HCT116 (cell line): ENCODE results near the gene OR10P1. TPM values are rescaled to one million over a fixed set of nuclear protein-coding genes. Genes with fewer than 3 reads are reported as not detected.

Source experiments
- ATAC-seq: fragments of 200-7000 bp; cut with Tn5 transposase; 2 replicates; pipeline ENCODE4 v1.9.1; 2020; ENCODE audit warnings: mild to moderate bottlenecking, moderate library complexity
- BruUV-seq: library from RNA; stranded (reverse); fragments of 400-500 nt; replicated peaks from 2 replicates; lab custom pipeline; 2021; lab: Mats Ljungman, UMichigan
- CTCF ChIA-PET: fragments of 300-600 bp; sonication (Branson Sonifier 250); formaldehyde crosslinking; loops from one replicate; lab custom pipeline; 2021; ENCODE audit warnings: antibody characterized with exemption; lab: Charles Lee
- POLR2A ChIA-PET: fragments of 300-600, 350-600 bp; sonication (Branson Sonifier 250); formaldehyde crosslinking; loops from one replicate; lab custom pipeline; 2021; ENCODE audit warnings: antibody characterized with exemption; lab: Charles Lee
- RAD21 ChIA-PET, 2 experiments: fragments of 300-600 bp; sonication (Branson Sonifier 250); formaldehyde crosslinking; loops; one replicate each; lab custom pipeline; 2023; ENCODE audit warnings: low total read pairs in 2 of 2; ENCODE audit not compliant: uncharacterized antibody in 2 of 2, unreplicated experiment in 2 of 2, low non-redundant PET in 1 of 2; lab: Charles Lee
- DNase-seq: peaks from one replicate; pipeline ENCODE4 v3.0.0-alpha.2; 2010; ENCODE audit warnings: low read depth, low spot score
- H2AFZ ChIP-seq: fragments of 200-600 bp; shearing (Covaris generic), sonication (generic); 2 replicates; pipeline ENCODE4 v1.6.1; 2017; ENCODE audit warnings: low read depth, mixed run types, mixed read lengths, antibody characterized with exemption, low read length; ENCODE audit not compliant: poor library complexity, severe bottlenecking
- H3K27ac ChIP-seq: 2 replicates; pipeline ENCODE4 v1.5.1; 2012; ENCODE audit warnings: low read depth, low read length
- H3K27me3 ChIP-seq: fragments of 200-600 bp; sonication (generic); 2 replicates; pipeline ENCODE4 v1.6.1; 2016; ENCODE audit warnings: mixed run types, low read length, mixed read lengths; ENCODE audit not compliant: insufficient read depth
- H3K36me3 ChIP-seq, 2 experiments: fragments of 200-500 bp in 1 of 2; fragments of 200-600 bp in 1 of 2; sonication (Bioruptor generic) in 1 of 2; sonication (generic) in 1 of 2; 2 replicates each; pipeline versions ENCODE4 v1.5.1 to v1.6.1; 2014 to 2016; ENCODE audit warnings: low read length in 2 of 2, inconsistent platforms in 1 of 2, mixed read lengths in 1 of 2, mixed run types in 1 of 2; ENCODE audit not compliant: insufficient read depth in 2 of 2, control insufficient read depth in 1 of 2
- H3K4me1 ChIP-seq, 2 experiments: fragments of 200-600 bp in 1 of 2; sonication (generic) in 1 of 2; 2 replicates each; pipeline versions ENCODE4 v1.5.1 to v1.6.1; 2012 to 2017; ENCODE audit warnings: low read length in 2 of 2, inconsistent platforms in 1 of 2, mild to moderate bottlenecking in 1 of 2, mixed read lengths in 1 of 2, mixed run types in 1 of 2, moderate library complexity in 1 of 2; ENCODE audit not compliant: insufficient read depth in 2 of 2, control insufficient read depth in 1 of 2
- H3K4me2 ChIP-seq: fragments of 200-600 bp; sonication (generic); 2 replicates; pipeline ENCODE4 v1.6.1; 2017; ENCODE audit warnings: mixed run types, low read length, mixed read lengths
- H3K4me3 ChIP-seq, 2 experiments: fragments of 200-600 bp in 1 of 2; sonication (generic) in 1 of 2; replicated peaks in 1 of 2; 2 replicates each; pipeline ENCODE4 v1.5.1; 2011 to 2016; ENCODE audit warnings: low read length in 2 of 2, control low read depth in 1 of 2, low read depth in 1 of 2, mild to moderate bottlenecking in 1 of 2, mixed read lengths in 1 of 2, mixed run types in 1 of 2
- H3K79me2 ChIP-seq: fragments of 200-600 bp; sonication (generic); 2 replicates; pipeline ENCODE4 v1.6.1; 2017; ENCODE audit warnings: mild to moderate bottlenecking, mixed run types, low read length, moderate library complexity, mixed read lengths; ENCODE audit not compliant: insufficient read depth
- H3K9ac ChIP-seq: fragments of 200-600 bp; sonication (generic); 2 replicates; pipeline ENCODE4 v1.6.1; 2016; ENCODE audit warnings: low read length, mixed read lengths
- H3K9me2 ChIP-seq: fragments of 200-600 bp; sonication (generic), shearing (Covaris generic); 2 replicates; pipeline ENCODE4 v1.6.1; 2017; ENCODE audit warnings: mixed run types, mild to moderate bottlenecking, moderate library complexity; ENCODE audit not compliant: insufficient read depth
- H3K9me3 ChIP-seq, 2 experiments: fragments of 200-500 bp in 1 of 2; fragments of 200-600 bp in 1 of 2; sonication (Bioruptor generic) in 1 of 2; sonication (generic) in 1 of 2; 2 replicates each; pipeline ENCODE4 v1.6.1; 2014 to 2017; ENCODE audit warnings: low read length in 2 of 2, mixed read lengths in 2 of 2, inconsistent platforms in 1 of 2, low read depth in 1 of 2, mild to moderate bottlenecking in 1 of 2, mixed run types in 1 of 2, moderate library complexity in 1 of 2; ENCODE audit not compliant: control insufficient read depth in 1 of 2, insufficient read depth in 1 of 2
- H4K20me1 ChIP-seq: fragments of 200-600 bp; sonication (generic), shearing (Covaris generic); 2 replicates; pipeline ENCODE4 v1.6.1; 2017; ENCODE audit warnings: mixed run types, mild to moderate bottlenecking, moderate library complexity; ENCODE audit not compliant: insufficient read depth
- CBX3 ChIP-seq: IDR thresholded peaks from 2 replicates; pipeline ENCODE4 v1.6.1; 2012; ENCODE audit warnings: low read depth
- CTCF ChIP-seq, 3 experiments: fragments of 200-600 bp in 1 of 3; sonication (generic) in 1 of 3; IDR thresholded peaks in 2 of 3; conservative IDR thresholded peaks in 1 of 3; 2 replicates each; pipeline ENCODE4 v1.5.1; 2012 to 2017; ENCODE audit warnings: low read depth in 2 of 3, low read length in 2 of 3, antibody characterized with exemption in 1 of 3, borderline replicate concordance in 1 of 3, control low read depth in 1 of 3, mild to moderate bottlenecking in 1 of 3, mixed read lengths in 1 of 3, mixed run types in 1 of 3, moderate library complexity in 1 of 3; ENCODE audit not compliant: insufficient read depth in 1 of 3
- EGR1 ChIP-seq: IDR thresholded peaks from 2 replicates; pipeline ENCODE4 v1.6.1; 2012; ENCODE audit warnings: low read depth
- EZH2phosphoT487 ChIP-seq: fragments of 200-600 bp; IDR thresholded peaks from 2 replicates; pipeline ENCODE4 v1.6.1; 2018; ENCODE audit warnings: antibody characterized with exemption, borderline replicate concordance
- FOSL1 ChIP-seq: IDR thresholded peaks from 2 replicates; pipeline ENCODE4 v1.6.1; 2012; ENCODE audit warnings: low read depth
- MAX ChIP-seq: IDR thresholded peaks from 2 replicates; pipeline ENCODE4 v1.6.1; 2012
- POLR2A ChIP-seq: IDR thresholded peaks from 2 replicates; pipeline ENCODE4 v1.7.0; 2011; ENCODE audit warnings: borderline replicate concordance; ENCODE audit not compliant: insufficient read depth, insufficient read length; ENCODE audit errors: extremely low read depth
- RAD21 ChIP-seq: IDR thresholded peaks from 2 replicates; pipeline ENCODE4 v1.6.1; 2012; ENCODE audit warnings: low read depth, mild to moderate bottlenecking
- REST ChIP-seq: IDR thresholded peaks from 2 replicates; pipeline ENCODE4 v1.6.1; 2012; ENCODE audit warnings: low read depth
- SP1 ChIP-seq: IDR thresholded peaks from 2 replicates; pipeline ENCODE4 v1.6.1; 2012; ENCODE audit warnings: low read depth
- SRF ChIP-seq: IDR thresholded peaks from 2 replicates; pipeline ENCODE4 v1.6.1; 2012; ENCODE audit warnings: low read depth
- TCF7L2 ChIP-seq: IDR thresholded peaks from 2 replicates; pipeline ENCODE4 v1.7.0; 2011; ENCODE audit warnings: borderline replicate concordance, inconsistent platforms; ENCODE audit not compliant: insufficient read depth, insufficient read length; ENCODE audit errors: extremely low read depth
- ZBTB33 ChIP-seq: IDR thresholded peaks from 2 replicates; pipeline ENCODE4 v1.6.1; 2011; ENCODE audit warnings: mild to moderate bottlenecking, low read length, moderate library complexity; ENCODE audit not compliant: insufficient replicate concordance; ENCODE audit errors: extremely low read depth
- ZFX ChIP-seq: fragments of 450-650 bp; IDR thresholded peaks from 2 replicates; pipeline ENCODE4 v1.6.1; 2017
- ZNF274 ChIP-seq: fragments of 200-500 bp; sonication (Bioruptor generic); IDR thresholded peaks from 2 replicates; pipeline ENCODE4 v1.6.1; 2014; ENCODE audit warnings: mild to moderate bottlenecking, low read depth, low read length, inconsistent platforms
- intact Hi-C: fragments of 100-400 bp; cut with micrococcal nuclease; formaldehyde crosslinking; loops from 2 replicates; pipeline ENCODE4 v1.10.0; 2022
- total RNA-seq: library from RNA; stranded (reverse); gene quantifications from one replicate; pipeline ENCODE4 v1.2.1, GENCODE V29; 2021; ENCODE audit not compliant: unreplicated experiment

Gene OR10P1
- total RNA-seq, 1 experiment from 2014 or later = not detected

GRCh38 chr12:55683676-55684075, 47.0 kb downstream of the OR10P1 start (continued):
- TF ChIP-seq ZBTB33 = no peak
- no peak for TF ChIP-seq EGR1

- ChIA-PET POLR2A (no interaction called here), RAD21 (no interaction called here), CTCF (no interaction called here)
- Histone ChIP-seq H3K79me2 (0 out of 2 replicates have a peak, but pooled peaks cover 5% of the 10 kb centered on the region), H2AFZ (no peak overlapping the region), H3K4me3 (no peak overlapping the region), H3K4me1 (peaks cover 9 to 27% of the 10 kb centered on the region in 2 experiments), H4K20me1 (no peaks in the 10 kb centered on the region), H3K27me3 (no peaks in the 10 kb centered on the region), H3K9ac (no peak overlapping the region), H3K9me2 (no peaks in the 10 kb centered on the region), H3K36me3 (no peaks in the 10 kb centered on the region), H3K4me2 (no peak overlapping the region), H3K27ac (no peak overlapping the region), H3K9me3 (no peaks in the 10 kb centered on the region)
- no peak for DNase-seq
- intact Hi-C loops = no loop called here
- BruUV-seq = no TSS peak
- ATAC-seq = no peak
- TF ChIP-seq FOSL1 (no peak), CBX3 (no peak), SRF (no peak), EZH2phosphoT487 (no peak), MAX (no peak), CTCF (IDR thresholded peaks at IDR 0.05 in 2 of 3, conservative IDR thresholded peaks at IDR 0.05 in 1 of 3; ENCODE audit: borderline replicate concordance in 1 of 3, insufficient read depth in 1 of 3, low read depth in 2 of 3, low read length in 2 of 3) (no peak), POLR2A (no peak), SP1 (no peak), ZNF274 (no peak), ZFX (no peak), TCF7L2 (no peak), RAD21 (no peak), REST (no peak), ZBTB33 (no peak)
Observed at GRCh38 chr12:55684761-55685370, 48.2 kb downstream of the OR10P1 start.
